HG03095 (cell line): Measurements from ENCODE around the gene CNDP1.

Source experiments
- ATAC-seq: cut with Tn5 transposase; IDR thresholded peaks from one replicate; pipeline ENCODE4 v1.9.1; 2021; ENCODE audit warnings: moderate library complexity; ENCODE audit not compliant: unreplicated experiment

CNDP1 gene

GRCh38 chr18:74623047-74623816, 88.9 kb downstream of the CNDP1 start:
- no peak for ATAC-seq

- no peak for ATAC-seq
Measured at GRCh38 chr18:74624466-74624865, 90.2 kb downstream of the CNDP1 start.

- ATAC-seq: no peak
Measured at GRCh38 chr18:74625157-74625556, 90.9 kb downstream of the CNDP1 start.

GRCh38 chr18:74626049-74626874, 92.0 kb downstream of the CNDP1 start:
- no peak for ATAC-seq

GRCh38 chr18:74630804-74631203, 96.5 kb downstream of the CNDP1 start:
- ATAC-seq: no peak

- no peak for ATAC-seq
Measured at GRCh38 chr18:74631212-74631611, 96.9 kb downstream of the CNDP1 start.

- no peak for ATAC-seq
Measured at GRCh38 chr18:74631623-74632350, 97.5 kb downstream of the CNDP1 start.

GRCh38 chr18:74632351-74632679, 98.0 kb downstream of the CNDP1 start:
- ATAC-seq: no peak

- no peak for ATAC-seq
Measured at GRCh38 chr18:74632856-74633255, 98.6 kb downstream of the CNDP1 start.

GRCh38 chr18:74633652-74634352, 99.5 kb downstream of the CNDP1 start:
- no peak for ATAC-seq

- no peak for ATAC-seq
Measured at GRCh38 chr18:74635224-74635975, 101.1 kb downstream of the CNDP1 start.
